GM10248 (cell line): Measurements from ENCODE around the gene ROBO1.
"Not testable (repeated sequence)": the region's sequence is repeated elsewhere in the genome, so short reads cannot be mapped to it uniquely, and the experiment has no call there.

Experiments
- CTCF ChIA-PET: fragments of 300-600 bp; sonication (Branson Sonifier 250); formaldehyde crosslinking; extraction: SDS; loops from one replicate; lab custom pipeline; 2021; ENCODE audit warnings: antibody characterized with exemption; lab: Yijun Ruan, JAX
- POLR2A ChIA-PET: fragments of 350-650 bp; sonication (Branson Sonifier 250); formaldehyde crosslinking; extraction: SDS; loops from one replicate; lab custom pipeline; 2020; ENCODE audit warnings: antibody characterized with exemption; lab: Yijun Ruan, JAX
- DNase-seq: peaks from one replicate; pipeline ENCODE4 v3.0.0; 2012; ENCODE audit errors: extremely low spot score
- TF ChIP-seq, protein P1 (sequence below): IDR thresholded peaks from 2 replicates; pipeline ENCODE4 v1.5.1; 2012; ENCODE audit warnings: mild to moderate bottlenecking, low read depth; ENCODE audit errors: extremely low read depth, missing control alignments, control extremely low read depth

Gene ROBO1

DNA sequence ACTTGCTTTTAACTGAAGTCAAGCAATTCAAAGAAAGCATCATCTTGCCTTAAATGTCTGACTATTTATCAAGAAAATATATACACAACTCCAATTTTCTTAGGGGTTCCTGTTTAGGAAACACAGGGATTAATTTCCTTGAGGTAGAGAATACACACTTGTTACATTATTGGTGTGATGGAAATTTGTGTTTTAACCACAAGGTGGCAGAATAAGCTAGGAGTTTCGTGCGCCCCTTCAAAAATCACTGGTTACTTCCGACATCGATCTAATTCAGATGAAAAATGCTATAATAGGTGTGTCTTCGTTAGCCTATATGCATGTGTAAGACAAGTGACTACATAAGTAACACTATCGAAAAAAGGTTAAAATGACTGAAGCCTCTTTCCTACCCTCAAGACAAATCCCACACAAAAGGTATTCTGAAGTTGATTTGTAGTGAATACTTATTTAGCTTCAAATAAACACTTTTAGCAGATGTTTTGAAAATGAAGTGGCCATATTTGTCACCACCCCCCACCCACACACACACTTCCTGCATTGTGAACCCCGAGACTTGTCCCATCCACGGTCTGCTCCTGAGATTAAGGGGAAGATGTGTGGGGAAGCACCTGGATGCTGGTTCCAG lies 246.5 kb downstream of the ROBO1 start:
- peak; percentile 24 for DNase-seq
- ChIA-PET CTCF (interaction anchor here (0.8 to 1.7 kb wide), 8 partner anchors 9 to 1818 kb away, joined by 3 to 5 read pairs (median 4); no protein-coding TSS in a partner anchor), POLR2A (no interaction called here)
- TF ChIP-seq, protein P1, sequence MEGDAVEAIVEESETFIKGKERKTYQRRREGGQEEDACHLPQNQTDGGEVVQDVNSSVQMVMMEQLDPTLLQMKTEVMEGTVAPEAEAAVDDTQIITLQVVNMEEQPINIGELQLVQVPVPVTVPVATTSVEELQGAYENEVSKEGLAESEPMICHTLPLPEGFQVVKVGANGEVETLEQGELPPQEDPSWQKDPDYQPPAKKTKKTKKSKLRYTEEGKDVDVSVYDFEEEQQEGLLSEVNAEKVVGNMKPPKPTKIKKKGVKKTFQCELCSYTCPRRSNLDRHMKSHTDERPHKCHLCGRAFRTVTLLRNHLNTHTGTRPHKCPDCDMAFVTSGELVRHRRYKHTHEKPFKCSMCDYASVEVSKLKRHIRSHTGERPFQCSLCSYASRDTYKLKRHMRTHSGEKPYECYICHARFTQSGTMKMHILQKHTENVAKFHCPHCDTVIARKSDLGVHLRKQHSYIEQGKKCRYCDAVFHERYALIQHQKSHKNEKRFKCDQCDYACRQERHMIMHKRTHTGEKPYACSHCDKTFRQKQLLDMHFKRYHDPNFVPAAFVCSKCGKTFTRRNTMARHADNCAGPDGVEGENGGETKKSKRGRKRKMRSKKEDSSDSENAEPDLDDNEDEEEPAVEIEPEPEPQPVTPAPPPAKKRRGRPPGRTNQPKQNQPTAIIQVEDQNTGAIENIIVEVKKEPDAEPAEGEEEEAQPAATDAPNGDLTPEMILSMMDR, result peak; percentile 60

DNA sequence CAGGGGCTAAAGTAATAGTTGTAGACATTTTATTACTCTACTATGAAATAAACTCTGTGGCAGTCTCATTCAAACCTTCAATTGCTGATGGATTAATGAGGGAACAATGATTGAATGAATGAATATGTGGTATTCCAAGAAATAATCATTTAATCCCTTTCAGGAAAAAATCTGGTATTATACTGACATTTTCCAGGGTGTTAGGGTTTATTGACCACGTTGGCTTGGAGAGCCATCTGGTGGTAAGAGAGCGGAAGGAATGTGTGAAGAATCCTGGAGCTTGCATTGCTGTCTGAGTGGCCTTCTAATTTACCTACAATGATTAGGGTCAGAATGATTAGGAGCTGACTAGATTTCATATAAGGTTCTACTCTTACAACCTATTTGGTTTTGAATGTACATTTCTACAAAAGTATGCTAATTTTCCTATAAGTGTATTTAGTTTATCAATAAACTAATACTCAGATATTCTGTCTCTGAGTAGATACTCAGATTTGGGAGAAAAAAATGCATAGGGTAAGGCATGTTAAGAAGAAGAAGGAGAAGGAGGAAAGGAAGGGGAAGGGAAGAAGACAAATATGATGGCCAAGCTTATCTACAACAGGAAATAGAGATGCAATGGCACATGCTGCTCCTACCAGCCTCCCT lies 249.9 kb downstream of the ROBO1 start:
- ChIA-PET POLR2A (no interaction called here), CTCF (interaction anchor here (1.4 kb wide), 1 partner anchor 10 kb away, joined by 4 read pairs; no protein-coding TSS in a partner anchor)

DNA sequence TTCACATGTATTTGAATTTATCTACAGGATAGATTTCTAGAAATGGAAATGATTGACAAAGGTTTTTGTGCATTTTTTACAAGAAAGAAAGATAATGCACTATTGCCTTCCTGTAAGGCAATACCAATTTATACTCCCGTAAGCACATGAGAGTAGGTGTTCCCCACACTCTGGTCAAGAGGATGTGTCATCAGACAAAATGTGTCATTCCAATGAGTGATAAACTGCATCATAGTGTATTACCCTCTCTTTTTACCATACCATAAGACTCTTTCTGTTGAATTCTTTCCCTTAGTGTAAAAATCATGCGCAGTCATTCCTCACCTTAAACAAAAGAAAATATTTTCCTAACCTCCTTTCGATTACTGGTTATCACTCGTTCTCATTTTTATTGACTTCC lies 251.0 kb downstream of the ROBO1 start:
- POLR2A ChIA-PET, result no interaction called here
- CTCF ChIA-PET, result no interaction called here
- DNase-seq, result no peak
- TF ChIP-seq, protein P1, result no peak

More for the DNA sequence above, 249.9 kb downstream of the ROBO1 start:
- DNase-seq, result no peak
- TF ChIP-seq, protein P1, result peak; percentile 30

DNA sequence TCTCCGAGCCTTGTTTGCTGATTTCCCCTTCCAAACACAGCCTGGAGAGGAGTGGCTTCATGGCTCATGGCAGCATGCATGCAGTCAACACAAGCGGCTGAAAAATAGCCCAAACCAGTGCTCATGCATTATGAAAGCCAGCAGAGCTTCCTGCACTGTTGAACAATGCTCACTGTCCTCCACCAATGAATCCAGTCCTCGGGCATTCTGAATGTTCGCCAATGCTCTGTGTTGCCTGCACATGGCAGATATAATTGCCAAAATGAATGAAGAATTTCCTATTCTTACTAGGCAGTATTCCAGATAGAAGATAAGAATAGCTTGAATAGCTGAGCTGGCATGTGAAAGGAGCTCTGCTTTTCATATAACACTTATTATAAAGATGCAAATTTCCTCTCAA lies 252.7 kb downstream of the ROBO1 start:
- TF ChIP-seq, protein P1, result no peak
- POLR2A ChIA-PET, result no interaction called here
- CTCF ChIA-PET, result no interaction called here
- DNase-seq, result no peak

DNA sequence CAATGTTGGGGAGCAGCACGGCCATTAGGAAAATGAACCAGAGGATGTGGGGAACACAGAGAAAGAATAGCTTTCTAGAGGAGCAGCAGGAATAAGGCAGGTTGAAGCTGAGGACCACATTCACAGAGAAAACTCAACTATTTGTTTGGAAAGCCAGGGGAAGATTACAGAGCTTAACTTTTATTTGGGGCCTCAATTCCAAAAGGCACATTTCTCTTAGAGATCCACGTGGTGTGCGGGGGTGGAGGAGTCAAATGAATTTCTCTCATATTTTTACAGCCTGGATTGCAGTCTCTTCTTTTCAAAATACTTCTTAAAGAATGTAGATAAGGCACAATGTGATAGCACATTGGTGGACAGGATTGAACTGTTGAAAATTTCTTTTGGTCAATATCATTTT lies 253.7 kb downstream of the ROBO1 start:
- POLR2A ChIA-PET, result no interaction called here
- DNase-seq, result no peak
- CTCF ChIA-PET, result no interaction called here
- TF ChIP-seq, protein P1, result no peak

DNA sequence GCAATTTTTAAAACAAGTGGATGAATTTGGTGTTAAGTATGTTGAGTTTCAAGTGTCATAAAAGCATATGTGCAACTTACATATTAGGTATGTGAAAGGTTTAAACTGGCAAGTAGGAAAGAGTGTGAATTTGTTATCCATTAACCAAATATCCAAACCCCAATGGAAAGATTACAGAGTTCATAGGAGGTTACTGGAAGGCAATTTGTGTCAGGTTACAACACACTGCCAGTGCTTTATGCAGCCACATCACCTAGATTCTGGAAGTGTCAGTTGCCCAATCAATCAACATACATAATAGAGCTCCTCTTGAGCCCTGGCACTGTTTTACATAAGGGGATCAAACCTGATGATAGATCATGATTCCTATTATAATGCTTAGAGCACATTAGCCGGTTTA lies 261.0 kb downstream of the ROBO1 start:
- POLR2A ChIA-PET, result no interaction called here
- CTCF ChIA-PET, result interaction anchor here (1.1 kb wide), 1 partner anchor 9 kb away, joined by 3 read pairs; no protein-coding TSS in a partner anchor
- TF ChIP-seq, protein P1, result no peak

DNA sequence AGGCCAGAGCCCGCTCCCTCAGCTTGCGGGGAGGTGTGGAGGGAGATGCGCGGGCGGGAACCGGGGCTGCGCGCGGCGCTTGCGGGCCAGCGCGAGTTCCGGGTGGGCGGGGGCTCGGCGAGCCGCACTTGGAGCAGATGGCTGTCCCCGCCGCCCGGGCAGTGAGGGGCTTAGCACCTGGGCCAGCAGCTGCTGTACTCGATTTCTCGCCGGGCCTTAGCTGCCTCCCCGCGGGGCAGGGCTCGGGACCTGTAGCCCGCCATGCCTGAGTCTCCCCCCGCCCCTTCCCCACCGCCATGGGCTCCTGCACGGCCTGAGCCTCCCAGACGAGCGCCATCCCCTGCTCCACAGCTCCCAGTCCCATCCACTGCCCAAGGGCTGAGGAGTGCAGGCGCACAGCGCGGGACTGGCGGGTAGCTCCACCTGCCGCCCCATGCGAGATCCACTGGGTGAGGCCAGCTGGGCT lies 265.5 kb downstream of the ROBO1 start:
- CTCF ChIA-PET, result interaction anchor here (1.3 kb wide), 2 partner anchors 11 to 17 kb away, joined by 3 to 4 read pairs; no protein-coding TSS in a partner anchor
- POLR2A ChIA-PET, DNase-seq: not testable (repeated sequence)

More for the DNA sequence above, 261.0 kb downstream of the ROBO1 start:
- DNase-seq, result no peak
